Neutrophil (primary cell): ENCODE measurements around the gene IPO9.

Source experiments
- H3K27ac ChIP-seq: fragments of 200-600 bp; sonication (generic); 2 replicates; pipeline ENCODE4 v1.5.1; 2016; ENCODE audit warnings: mild to moderate bottlenecking, moderate library complexity
- H3K27me3 ChIP-seq: fragments of 200-600 bp; sonication (generic); 2 replicates; pipeline ENCODE4 v1.6.0; 2016; ENCODE audit warnings: mild to moderate bottlenecking
- H3K36me3 ChIP-seq: fragments of 200-600 bp; sonication (generic); 2 replicates; pipeline ENCODE4 v1.5.1; 2017
- H3K4me1 ChIP-seq, 2 experiments: fragments of 200-600 bp in 1 of 2; sonication (generic) in 1 of 2; 1 replicate in 1 of 2; 2 replicates in 1 of 2; pipeline versions ENCODE4 v1.5.1 to v1.6.1; 2013 to 2016; ENCODE audit warnings: low read depth in 1 of 2, low read length in 1 of 2, mild to moderate bottlenecking in 1 of 2, moderate library complexity in 1 of 2; ENCODE audit not compliant: control insufficient read depth in 1 of 2, insufficient read depth in 1 of 2
- H3K4me3 ChIP-seq, 2 experiments: fragments of 200-600 bp in 1 of 2; sonication (generic) in 1 of 2; 1 replicate in 1 of 2; 2 replicates in 1 of 2; pipeline ENCODE4 v1.5.1; 2013 to 2016; ENCODE audit warnings: low read depth in 1 of 2, low read length in 1 of 2, mild to moderate bottlenecking in 1 of 2, moderate library complexity in 1 of 2
- H3K9me3 ChIP-seq: fragments of 200-600 bp; sonication (generic); 2 replicates; pipeline ENCODE4 v1.5.1; 2016
- TF ChIP-seq, protein P1 (sequence below): fragments of 200-600 bp; sonication (generic); IDR thresholded peaks from 2 replicates; pipeline ENCODE4 v1.5.1; 2016; ENCODE audit warnings: antibody characterized with exemption

Gene IPO9

DNA sequence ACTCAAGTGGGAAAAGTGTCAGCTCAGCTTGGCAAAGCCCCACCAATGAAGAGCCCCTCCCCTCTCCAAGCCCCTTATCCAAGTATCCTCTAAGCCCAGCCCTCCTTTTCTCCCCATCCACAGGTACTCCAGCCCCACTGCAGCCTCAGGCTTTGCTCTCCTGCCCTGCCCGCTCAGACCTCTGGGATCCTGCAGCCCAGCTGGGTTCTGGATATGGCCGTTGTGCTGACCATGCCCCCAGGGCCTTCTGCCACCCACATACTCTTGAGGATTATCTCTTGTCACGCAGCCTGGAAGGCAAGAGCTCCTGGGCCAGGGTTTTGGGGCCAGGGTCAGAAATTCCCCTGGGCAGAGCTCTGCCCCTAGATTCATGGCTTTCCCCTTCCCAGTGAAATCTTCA, 64.5 kb downstream of the IPO9 start:
- peaks cover 43% of the 10 kb centered on the region for H3K27me3 ChIP-seq
- TF ChIP-seq, protein P1, sequence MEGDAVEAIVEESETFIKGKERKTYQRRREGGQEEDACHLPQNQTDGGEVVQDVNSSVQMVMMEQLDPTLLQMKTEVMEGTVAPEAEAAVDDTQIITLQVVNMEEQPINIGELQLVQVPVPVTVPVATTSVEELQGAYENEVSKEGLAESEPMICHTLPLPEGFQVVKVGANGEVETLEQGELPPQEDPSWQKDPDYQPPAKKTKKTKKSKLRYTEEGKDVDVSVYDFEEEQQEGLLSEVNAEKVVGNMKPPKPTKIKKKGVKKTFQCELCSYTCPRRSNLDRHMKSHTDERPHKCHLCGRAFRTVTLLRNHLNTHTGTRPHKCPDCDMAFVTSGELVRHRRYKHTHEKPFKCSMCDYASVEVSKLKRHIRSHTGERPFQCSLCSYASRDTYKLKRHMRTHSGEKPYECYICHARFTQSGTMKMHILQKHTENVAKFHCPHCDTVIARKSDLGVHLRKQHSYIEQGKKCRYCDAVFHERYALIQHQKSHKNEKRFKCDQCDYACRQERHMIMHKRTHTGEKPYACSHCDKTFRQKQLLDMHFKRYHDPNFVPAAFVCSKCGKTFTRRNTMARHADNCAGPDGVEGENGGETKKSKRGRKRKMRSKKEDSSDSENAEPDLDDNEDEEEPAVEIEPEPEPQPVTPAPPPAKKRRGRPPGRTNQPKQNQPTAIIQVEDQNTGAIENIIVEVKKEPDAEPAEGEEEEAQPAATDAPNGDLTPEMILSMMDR: no peak

DNA sequence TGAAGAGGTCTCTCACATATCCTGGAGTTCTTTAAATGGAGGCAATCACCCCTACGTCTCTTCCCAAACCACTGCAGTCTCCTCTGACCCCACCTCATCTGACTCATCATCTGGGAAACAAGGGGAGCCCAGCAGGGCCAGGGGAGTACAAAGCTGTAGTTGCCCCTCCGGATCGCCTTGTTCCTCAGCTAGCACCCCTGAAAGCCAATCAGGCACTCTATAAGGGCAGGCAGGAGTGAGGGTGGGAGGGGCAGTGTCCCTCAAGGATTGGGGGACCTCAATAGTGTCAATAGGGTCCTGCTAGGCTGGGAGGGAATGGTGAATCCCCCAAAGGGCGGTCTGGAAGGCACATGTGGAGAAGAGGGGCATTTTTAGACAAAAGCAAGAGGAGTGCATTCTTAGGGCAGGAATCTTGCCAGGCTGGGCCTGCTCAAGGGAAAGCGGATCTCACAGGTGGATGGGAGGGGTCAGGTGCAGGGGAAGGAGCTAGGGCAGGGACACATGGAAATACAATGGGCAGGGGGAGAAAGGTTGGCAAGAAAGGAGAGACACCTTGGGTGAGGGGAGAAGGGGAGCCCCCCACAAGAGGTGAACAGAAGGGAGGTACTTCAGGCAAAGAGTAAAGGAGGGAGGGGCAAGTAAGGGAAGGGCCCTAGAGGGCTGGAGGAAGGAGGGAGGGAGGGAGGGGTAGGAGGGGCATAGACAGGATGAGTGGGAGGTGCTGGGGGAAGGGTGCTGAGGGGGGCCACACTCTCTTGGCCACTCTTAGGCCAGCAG, 65.6 kb downstream of the IPO9 start:
- TF ChIP-seq, protein P1: no peak
- no peaks in the 10 kb centered on the region for H3K9me3 ChIP-seq
- H3K4me3 ChIP-seq: no peak overlapping the region
- peaks cover 3 to 5% of the 10 kb centered on the region in 2 experiments for H3K4me1 ChIP-seq
- no peaks in the 10 kb centered on the region for H3K36me3 ChIP-seq
- no peak overlapping the region for H3K27ac ChIP-seq
- peaks cover 32% of the 10 kb centered on the region for H3K27me3 ChIP-seq

More for the DNA sequence above, 64.5 kb downstream of the IPO9 start:
- peaks cover 6 to 12% of the 10 kb centered on the region in 2 experiments for H3K4me1 ChIP-seq
- no peak overlapping the region for H3K4me3 ChIP-seq
- H3K27ac ChIP-seq: no peak overlapping the region
- H3K9me3 ChIP-seq: no peaks in the 10 kb centered on the region
- no peaks in the 10 kb centered on the region for H3K36me3 ChIP-seq

- Histone ChIP-seq H3K9me3 (no peaks in the 10 kb centered on the region), H3K27ac (no peak overlapping the region), H3K4me1 (peaks cover 3 to 5% of the 10 kb centered on the region in 2 experiments), H3K4me3 (no peak overlapping the region), H3K27me3 (peaks cover 26% of the 10 kb centered on the region), H3K36me3 (no peaks in the 10 kb centered on the region)
- TF ChIP-seq, protein P1: no peak
Measured at GRCh38 chr1:201895120-201895665, 66.2 kb downstream of the IPO9 start.

DNA sequence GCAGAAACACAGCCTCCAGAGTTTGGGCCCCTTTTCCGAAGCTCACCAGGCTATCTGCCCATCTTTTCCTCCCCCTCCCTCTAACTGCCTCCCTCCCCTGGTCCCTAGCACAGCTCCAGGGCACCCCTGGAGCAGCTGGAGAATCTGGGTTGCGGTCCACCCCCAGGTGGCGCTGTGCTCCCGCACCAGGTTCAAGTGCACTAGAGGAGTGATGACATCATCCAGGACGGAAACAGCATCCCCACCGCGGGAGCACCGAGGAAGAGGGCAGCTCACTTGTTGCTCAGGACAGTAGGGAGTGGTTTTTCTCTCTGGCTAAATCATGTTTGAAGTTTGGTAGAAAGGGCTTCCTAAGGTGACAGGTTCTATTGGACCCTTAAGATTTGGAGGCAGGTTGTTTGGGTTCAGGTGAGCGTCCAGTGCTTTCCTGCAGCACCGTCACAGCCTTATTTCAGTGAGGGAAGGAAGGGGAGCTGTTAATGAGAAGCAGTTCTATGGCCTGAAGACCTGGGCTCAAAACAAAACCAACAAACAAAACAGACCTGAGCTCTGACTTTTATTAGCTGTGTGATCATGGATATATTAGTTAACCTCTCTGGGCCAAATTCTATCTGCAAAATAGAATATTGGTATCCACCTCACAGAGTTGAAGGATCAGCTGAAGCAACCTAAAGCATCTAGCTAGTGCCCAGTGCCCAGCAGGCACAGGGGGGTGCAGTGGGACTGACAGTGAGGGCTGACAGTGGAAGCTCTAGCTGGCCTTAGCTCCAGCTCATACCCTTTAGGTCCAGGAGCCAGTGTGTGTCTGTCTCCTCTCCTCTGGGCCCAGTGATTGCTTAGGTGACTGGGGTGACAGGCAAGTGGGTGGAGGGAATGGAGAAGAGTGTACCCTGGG, 67.2 kb downstream of the IPO9 start:
- Histone ChIP-seq H3K36me3 (no peaks in the 10 kb centered on the region), H3K9me3 (no peaks in the 10 kb centered on the region), H3K27me3 (peaks cover 24% of the 10 kb centered on the region), H3K4me1 (peaks cover 3 to 5% of the 10 kb centered on the region in 2 experiments), H3K4me3 (no peak overlapping the region), H3K27ac (no peak overlapping the region)
- TF ChIP-seq, protein P1: peak; percentile 71

- Histone ChIP-seq H3K27ac (no peak overlapping the region), H3K27me3 (peaks cover 16% of the 10 kb centered on the region), H3K9me3 (no peaks in the 10 kb centered on the region), H3K4me3 (no peak overlapping the region), H3K4me1 (peaks cover 3 to 5% of the 10 kb centered on the region in 2 experiments), H3K36me3 (no peaks in the 10 kb centered on the region)
- TF ChIP-seq, protein P1: no peak
Measured at GRCh38 chr1:201896951-201897391, 68.0 kb downstream of the IPO9 start.
